Cardiac muscle cell (in vitro differentiated cells and primary cell): ENCODE measurements around the gene PCNX1. TPM values are rescaled to one million over a fixed set of nuclear protein-coding genes. Genes with fewer than 3 reads are reported as not detected.

Source experiments
- DNase-seq, 2 donors: peaks; one replicate each; pipeline versions ENCODE4 v3.0.0 to v3.0.0-alpha.2; 2010 to 2017; ENCODE audit warnings: low read depth in 1 of 2, low spot score in 1 of 2
- H3K27ac ChIP-seq: fragments of 200-600 bp; sonication (generic); 2 replicates; pipeline ENCODE4 v1.5.1; 2016
- H3K27me3 ChIP-seq: fragments of 200-600 bp; sonication (generic); 2 replicates; pipeline ENCODE4 v1.6.0; 2016; ENCODE audit warnings: control low read depth
- H3K36me3 ChIP-seq: fragments of 200-600 bp; sonication (generic); 2 replicates; pipeline ENCODE4 v1.5.1; 2016; ENCODE audit warnings: control low read depth
- H3K4me1 ChIP-seq: fragments of 200-600 bp; sonication (generic); 2 replicates; pipeline ENCODE4 v1.8.1; 2017; ENCODE audit warnings: low read depth, mild to moderate bottlenecking, mixed run types
- H3K4me3 ChIP-seq: fragments of 200-600 bp; sonication (generic); 2 replicates; pipeline ENCODE4 v1.5.1; 2016; ENCODE audit warnings: mild to moderate bottlenecking
- H3K9me3 ChIP-seq: fragments of 200-600 bp; sonication (generic); 2 replicates; pipeline ENCODE4 v1.5.1; 2017; ENCODE audit warnings: low read depth, mild to moderate bottlenecking, control low read depth
- CTCF ChIP-seq: IDR thresholded peaks from 2 replicates; pipeline ENCODE4 v1.5.1; 2012; ENCODE audit warnings: low read depth, mild to moderate bottlenecking, low read length
- polyA plus RNA-seq: library from polyadenylated mRNA; unstranded; fragments of >200 nt; fragmentation: Nextera tagmentation; extraction: Ambion mirVana; gene quantifications from 2 replicates; pipeline ENCODE4 v1.2.1, GENCODE V29; 2016
- total RNA-seq: library from RNA; depleted of rRNA; stranded (reverse); fragments of >200 nt; gene quantifications from 2 replicates; pipeline ENCODE4 v1.2.3, GENCODE V29; 2016

PCNX1 gene
- total and polyA plus RNA-seq, 2 experiments from 2014 or later: 20.1 to 45.4 TPM

- Histone ChIP-seq H3K4me1 (peaks cover 57% of the 10 kb centered on the region), H3K36me3 (no peaks in the 10 kb centered on the region), H3K9me3 (no peaks in the 10 kb centered on the region), H3K27ac (peak overlapping the region; percentile 96), H3K27me3 (no peaks in the 10 kb centered on the region), H3K4me3 (no peak overlapping the region)
- no peak for TF ChIP-seq CTCF
- no peak for DNase-seq
Observed at GRCh38 chr14:71003156-71003555, 95.9 kb downstream of the PCNX1 start.

- Histone ChIP-seq H3K9me3 (no peaks in the 10 kb centered on the region), H3K4me3 (no peak overlapping the region), H3K27me3 (no peaks in the 10 kb centered on the region), H3K36me3 (no peaks in the 10 kb centered on the region), H3K4me1 (peaks cover 48% of the 10 kb centered on the region), H3K27ac (peak overlapping the region; percentile 96)
- DNase-seq: no peak
- no peak for TF ChIP-seq CTCF
Observed at GRCh38 chr14:71004481-71004880, 97.2 kb downstream of the PCNX1 start.

GRCh38 chr14:71005076-71005475 lies 97.8 kb downstream of the PCNX1 start:
- Histone ChIP-seq H3K4me1 (peaks cover 43% of the 10 kb centered on the region), H3K9me3 (no peaks in the 10 kb centered on the region), H3K36me3 (peaks cover 4% of the 10 kb centered on the region), H3K4me3 (no peak overlapping the region), H3K27me3 (no peaks in the 10 kb centered on the region), H3K27ac (no peak overlapping the region)
- no peak for TF ChIP-seq CTCF
- no peak for DNase-seq

- Histone ChIP-seq H3K27me3 (no peaks in the 10 kb centered on the region), H3K4me3 (no peak overlapping the region), H3K27ac (no peak overlapping the region), H3K36me3 (peaks cover 4% of the 10 kb centered on the region), H3K4me1 (peaks cover 36% of the 10 kb centered on the region), H3K9me3 (no peaks in the 10 kb centered on the region)
- no peak for DNase-seq
- no peak for TF ChIP-seq CTCF
Observed at GRCh38 chr14:71006200-71006563, 98.9 kb downstream of the PCNX1 start.

- no peak overlapping the region for H3K27ac ChIP-seq
- H3K4me3 ChIP-seq: no peak overlapping the region
- DNase-seq: peak in 1 of 2 donors; percentile 11
- H3K36me3 ChIP-seq: peaks cover 14% of the 10 kb centered on the region
- H3K9me3 ChIP-seq: no peaks in the 10 kb centered on the region
- no peaks in the 10 kb centered on the region for H3K27me3 ChIP-seq
- peaks cover 9% of the 10 kb centered on the region for H3K4me1 ChIP-seq
- TF ChIP-seq CTCF: peak; percentile 41
Observed at GRCh38 chr14:71011479-71011878, 104.2 kb downstream of the PCNX1 start.

GRCh38 chr14:71012888-71013287 lies 105.6 kb downstream of the PCNX1 start:
- peaks cover 19% of the 10 kb centered on the region for H3K36me3 ChIP-seq
- TF ChIP-seq CTCF: no peak
- H3K4me1 ChIP-seq: peaks cover 4% of the 10 kb centered on the region
- no peaks in the 10 kb centered on the region for H3K27me3 ChIP-seq
- H3K4me3 ChIP-seq: no peak overlapping the region
- no peak for DNase-seq
- H3K9me3 ChIP-seq: no peaks in the 10 kb centered on the region
- H3K27ac ChIP-seq: peak overlapping the region; percentile 20
